HepG2 (cell line): ENCODE data around the gene BRAT1. TPM values are rescaled to one million over a fixed set of nuclear protein-coding genes. Genes with fewer than 3 reads are reported as not detected.

Experiments used
- ATAC-seq: fragments of 200-7000 bp; cut with Tn5 transposase; 3 replicates; pipeline ENCODE4 v1.9.1; 2020; ENCODE audit warnings: mild to moderate bottlenecking, moderate library complexity
- BruUV-seq: library from RNA; stranded (reverse); fragments of 400-500 nt; replicated peaks from 2 replicates; lab custom pipeline; 2021; lab: Mats Ljungman, UMichigan
- CTCF ChIA-PET: fragments of 300-600 bp; formaldehyde crosslinking; extraction: SDS; loops from one replicate; lab custom pipeline; 2021; ENCODE audit warnings: low total read pairs, inconsistent platforms, low intra/inter-chr PET ratio; lab: Yijun Ruan, JAX
- POLR2A ChIA-PET: fragments of 350-600 bp; sonication (Branson Sonifier 250); formaldehyde crosslinking; loops from one replicate; lab custom pipeline; 2020; ENCODE audit warnings: antibody characterized with exemption, inconsistent platforms; lab: Yijun Ruan, JAX
- DNase-seq: peaks from one replicate; pipeline ENCODE4 v3.0.0-alpha.2; 2015; ENCODE audit warnings: low spot score
- FAIRE-seq: peaks from 3 replicates; lab custom pipeline; 2011; peaks lifted over from hg19 to GRCh38; lab: Jason Lieb, UNC
- H2AFZ ChIP-seq: one replicate; pipeline ENCODE4 v1.6.1; 2011; ENCODE audit warnings: low read length, inconsistent platforms
- H3K27ac ChIP-seq: fragments of 300-600 bp; 3 replicates; pipeline ENCODE4 v1.8.0; 2011; ENCODE audit warnings: mixed run types, mild to moderate bottlenecking, mixed read lengths, low read length, inconsistent platforms; ENCODE audit not compliant: insufficient read depth; ENCODE audit errors: extremely low read length
- H3K27me3 ChIP-seq, 2 experiments: fragments of 200-600 bp in 1 of 2; 2 replicates in 1 of 2; 3 replicates in 1 of 2; pipeline versions ENCODE4 v1.6.0 to v1.8.0; 2011; ENCODE audit warnings: low read length in 2 of 2, mild to moderate bottlenecking in 2 of 2, moderate library complexity in 2 of 2, inconsistent platforms in 1 of 2; ENCODE audit not compliant: insufficient read depth in 2 of 2, control insufficient read depth in 1 of 2
- H3K36me3 ChIP-seq, 2 experiments: fragments of 200-600 bp in 1 of 2; replicated peaks in 1 of 2; 2 replicates in 1 of 2; 3 replicates in 1 of 2; pipeline versions ENCODE4 v1.5.1 to v1.8.0; 2011; ENCODE audit warnings: low read length in 2 of 2, inconsistent platforms in 1 of 2; ENCODE audit not compliant: insufficient read depth in 2 of 2, control insufficient read depth in 1 of 2
- H3K4me1 ChIP-seq: 2 replicates; pipeline ENCODE4 v1.5.1; 2012; ENCODE audit warnings: low read length, inconsistent platforms; ENCODE audit not compliant: insufficient read depth
- H3K4me2 ChIP-seq: 2 replicates; pipeline ENCODE4 v1.6.0; 2011; ENCODE audit warnings: low read depth, low read length, inconsistent platforms
- H3K4me3 ChIP-seq, 3 experiments: fragments of 200-600 bp in 1 of 3; sonication (generic), shearing (Covaris generic) in 1 of 3; replicated peaks in 1 of 3; 2 replicates each; pipeline ENCODE4 v1.5.1; 2011 to 2016; ENCODE audit warnings: low read length in 3 of 3, inconsistent platforms in 2 of 3, low read depth in 2 of 3, mild to moderate bottlenecking in 2 of 3, control low read depth in 1 of 3, mixed read lengths in 1 of 3; ENCODE audit not compliant: insufficient read depth in 1 of 3
- H3K79me2 ChIP-seq: one replicate; pipeline ENCODE4 v1.6.1; 2011; ENCODE audit warnings: low read length, inconsistent platforms; ENCODE audit not compliant: insufficient read depth
- H3K9ac ChIP-seq: 2 replicates; pipeline ENCODE4 v1.6.0; 2011; ENCODE audit warnings: mild to moderate bottlenecking, low read depth, low read length, inconsistent platforms; ENCODE audit not compliant: insufficient read depth
- H3K9me3 ChIP-seq: 2 replicates; pipeline ENCODE4 v1.5.1; 2012; ENCODE audit warnings: mild to moderate bottlenecking, low read length
- H4K20me1 ChIP-seq: 2 replicates; pipeline ENCODE4 v1.6.0; 2011; ENCODE audit warnings: inconsistent platforms, mild to moderate bottlenecking, low read length, moderate library complexity; ENCODE audit not compliant: insufficient read depth
- CTCF ChIP-seq: sonication (generic); formaldehyde crosslinking; IDR thresholded peaks from 2 replicates; pipeline ENCODE4 v1.5.0; 2020; ENCODE audit warnings: mild to moderate bottlenecking, missing genetic modification reagents, moderate library complexity
- STAG1 ChIP-seq: sonication (generic); formaldehyde crosslinking; IDR thresholded peaks from 2 replicates; pipeline ENCODE4 v1.4.0; 2020; ENCODE audit warnings: missing genetic modification reagents
- ZBTB42 ChIP-seq: sonication (generic); formaldehyde crosslinking; IDR thresholded peaks from 2 replicates; pipeline ENCODE4 v1.5.0; 2020; ENCODE audit warnings: mild to moderate bottlenecking, missing genetic modification reagents
- ZNF138 ChIP-seq: sonication (generic); formaldehyde crosslinking; IDR thresholded peaks from 2 replicates; pipeline ENCODE4 v1.5.0; 2020; ENCODE audit warnings: mild to moderate bottlenecking, low read depth, missing genetic modification reagents
- WGBS: methylation state at CpG from one replicate; pipeline ENCODE4 v1.1.6; 2017; ENCODE audit warnings: low lambda C conversion rate; 5-methylcytosine and 5-hydroxymethylcytosine counted together
- in situ Hi-C: cut with HindIII; loops from 2 replicates; pipeline ENCODE4 v1.10.0; 2017; ENCODE audit warnings: low pct_unique_long_range_greater_than_20kb; ENCODE audit not compliant: extremely low pct_ligation_motif_present
- intact Hi-C: fragments of 100-400 bp; cut with micrococcal nuclease; formaldehyde crosslinking; loops from one replicate; pipeline ENCODE4 v1.10.0; 2022; ENCODE audit not compliant: unreplicated experiment
- polyA plus RNA-seq, 8 experiments: library from polyadenylated mRNA; depleted of rRNA in 3 of 8; stranded (reverse) in 7 of 8; unstranded in 1 of 8; fragments of >200 nt; fragmentation: Illumina TruSeq in 4 of 8; extraction: Trizol in 4 of 8; gene quantifications; 2 replicates each; pipeline versions ENCODE4 v1.2.1 to v1.2.3, GENCODE V29; 2011 to 2016; ENCODE audit warnings: low read depth in 4 of 8, missing spikeins in 1 of 8, mixed read lengths in 1 of 8; ENCODE audit not compliant: insufficient read depth in 1 of 8
- total RNA-seq, 5 experiments: library from RNA; depleted of rRNA; stranded (reverse); fragments of >200 nt; fragmentation: Illumina TruSeq; extraction: Trizol; gene quantifications; 2 replicates each; pipeline ENCODE4 v1.2.3, GENCODE V29; 2016; ENCODE audit warnings: low read depth in 1 of 5

Gene BRAT1
- total and polyA plus RNA-seq, 2 of the 13 experiments (the other 11 are each of a cell fraction or from before 2014, with no cell fraction given), result 10.2 to 20.3 TPM

GRCh38 chr7:2604608-2605174 lies 49.4 kb upstream of the BRAT1 start:
- DNase-seq (no peak), FAIRE-seq (no peak), ATAC-seq (no peak)
- Histone ChIP-seq H2AFZ (no peak overlapping the region), H3K9ac (no peak overlapping the region), H3K79me2 (no peaks in the 10 kb centered on the region), H3K4me2 (no peak overlapping the region), H3K27me3 (0 out of 5 replicates have a peak, but pooled peaks cover 0 to 6% of the 10 kb centered on the region in 2 experiments), H3K4me1 (peaks cover 26% of the 10 kb centered on the region), H3K27ac (no peak overlapping the region), H3K9me3 (no peaks in the 10 kb centered on the region), H4K20me1 (no peaks in the 10 kb centered on the region), H3K36me3 (no peaks in the 10 kb centered on the region), H3K4me3 (no peak overlapping the region)
- ChIA-PET POLR2A (no interaction called here), CTCF (no interaction called here)
- in situ Hi-C loops, result no loop called here
- intact Hi-C loops, result loop anchor here (5.0 kb wide), 1 partner anchor 48 kb away; no protein-coding TSS in a partner anchor
- WGBS, result 82% methylated on average over 24 of the region's 29 CpGs
- no peak for TF ChIP-seq ZNF138 (CRISPR knock-in tag)
- peak; percentile 36; the same call in 1 of the 2 replicates for TF ChIP-seq CTCF
- TF ChIP-seq STAG1 (CRISPR knock-in tag), result peak; percentile 35
- TF ChIP-seq ZBTB42 (CRISPR knock-in tag), result no peak
- no TSS peak for BruUV-seq
